ENCODE results near the gene KLHDC8B. TPM values are rescaled to one million over a fixed set of nuclear protein-coding genes. Genes with fewer than 3 reads are reported as not detected.
A peak's percentile ranks its signal among the peaks of the same experiment; 100 is the strongest.

Gene KLHDC8B
- total RNA-seq, 1 experiment from 2014 or later: 7.6 TPM

DNA sequence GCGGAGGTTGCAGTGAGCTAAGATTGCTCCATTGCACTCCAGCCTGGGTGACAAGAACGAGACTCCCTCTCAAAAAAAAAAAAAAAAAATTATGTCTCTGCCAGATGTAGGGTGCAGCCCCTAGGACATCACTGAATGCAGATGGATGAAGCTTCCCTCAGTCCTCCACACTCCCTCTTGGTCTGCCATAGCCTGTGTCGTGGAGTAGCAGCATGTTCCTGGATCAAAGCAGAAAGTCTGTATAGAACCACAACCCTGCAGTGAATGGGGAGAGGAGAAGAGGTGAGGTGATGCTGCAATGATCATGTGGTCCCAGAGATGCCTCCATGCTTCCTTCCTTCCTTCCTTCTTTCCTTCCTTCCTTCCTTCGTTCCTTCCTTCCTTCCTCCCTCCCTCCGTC lies 23.2 kb upstream of the KLHDC8B start:
- no peaks in the 10 kb centered on the region for H3K36me3 ChIP-seq
- H3K9me3 ChIP-seq: no peaks in the 10 kb centered on the region
- no peak for DNase-seq
- no peak overlapping the region for H3K4me3 ChIP-seq
- H3K27me3 ChIP-seq: no peaks in the 10 kb centered on the region

DNA sequence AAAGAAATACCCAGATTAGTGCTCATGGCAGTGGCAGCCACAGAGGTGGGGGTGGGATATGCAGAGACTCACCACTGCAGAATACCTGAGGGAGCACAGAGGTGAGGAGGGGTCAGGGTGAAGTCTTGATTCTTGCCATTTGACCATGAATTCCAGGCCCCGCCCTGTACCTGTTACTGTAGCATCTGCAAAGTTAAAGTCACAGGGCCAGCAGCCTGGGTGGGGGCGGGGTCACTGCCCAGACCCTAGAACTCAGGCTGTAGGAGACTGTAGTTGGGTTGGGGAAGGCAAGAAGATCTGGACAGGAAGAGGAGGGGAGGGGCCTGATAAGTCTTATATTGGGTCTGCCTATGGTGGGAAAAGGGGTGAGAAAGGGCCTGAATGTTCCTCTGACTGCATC lies 19.8 kb upstream of the KLHDC8B start:
- Histone ChIP-seq H3K27me3 (no peaks in the 10 kb centered on the region), H3K4me3 (no peak overlapping the region), H3K36me3 (no peaks in the 10 kb centered on the region), H3K9me3 (no peaks in the 10 kb centered on the region)
- no peak for DNase-seq

DNA sequence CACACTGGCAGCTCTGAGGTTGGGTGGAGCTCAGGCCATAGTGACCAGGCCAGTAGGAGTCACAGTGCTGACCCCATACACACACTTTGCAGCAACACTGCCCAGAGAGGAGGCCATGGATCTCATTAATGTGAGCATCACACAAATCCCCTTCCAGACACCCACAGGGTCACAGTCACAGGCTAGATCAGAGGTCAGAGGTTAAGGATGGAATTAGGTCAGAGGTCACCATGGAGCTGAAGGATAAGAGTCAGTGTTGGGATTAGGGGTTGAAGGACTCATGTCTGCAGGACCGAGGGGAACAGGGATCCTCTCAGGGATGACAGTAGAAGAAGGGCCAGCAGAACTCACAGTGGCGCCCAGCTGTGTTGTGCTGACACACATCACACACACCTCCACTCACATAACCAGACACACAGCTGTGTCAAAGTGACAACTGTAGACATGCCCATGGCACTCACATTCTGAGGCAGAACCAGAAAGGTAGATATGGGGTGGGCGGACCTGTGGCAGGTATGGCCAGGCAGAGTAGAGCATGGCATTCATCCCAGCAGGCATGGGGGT lies 18.0 kb upstream of the KLHDC8B start:
- Histone ChIP-seq H3K9me3 (no peaks in the 10 kb centered on the region), H3K27me3 (no peaks in the 10 kb centered on the region), H3K4me3 (no peak overlapping the region), H3K36me3 (no peaks in the 10 kb centered on the region)
- no peak for DNase-seq

DNA sequence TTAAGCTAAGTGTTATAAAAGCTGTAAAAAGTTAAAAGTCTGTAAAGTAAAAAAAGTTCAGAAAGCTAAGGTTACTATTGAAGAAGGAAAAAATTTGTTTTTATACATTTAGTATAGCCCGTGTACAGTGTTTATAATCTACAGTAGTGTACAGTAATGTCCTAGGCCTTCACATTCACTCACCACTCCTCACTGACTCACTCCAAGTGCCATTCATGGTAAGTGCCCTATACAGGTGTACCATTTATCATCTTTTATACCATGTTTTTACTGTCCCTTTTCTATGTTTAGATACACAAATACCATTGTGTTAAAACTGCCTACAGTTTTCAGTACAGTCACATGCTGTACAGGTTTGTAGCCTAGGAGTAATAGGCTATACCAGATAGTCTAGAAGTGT lies 14.1 kb upstream of the KLHDC8B start:
- no peaks in the 10 kb centered on the region for H3K9me3 ChIP-seq
- no peaks in the 10 kb centered on the region for H3K27me3 ChIP-seq
- DNase-seq: no peak
- no peak overlapping the region for H3K4me3 ChIP-seq
- no peaks in the 10 kb centered on the region for H3K36me3 ChIP-seq

DNA sequence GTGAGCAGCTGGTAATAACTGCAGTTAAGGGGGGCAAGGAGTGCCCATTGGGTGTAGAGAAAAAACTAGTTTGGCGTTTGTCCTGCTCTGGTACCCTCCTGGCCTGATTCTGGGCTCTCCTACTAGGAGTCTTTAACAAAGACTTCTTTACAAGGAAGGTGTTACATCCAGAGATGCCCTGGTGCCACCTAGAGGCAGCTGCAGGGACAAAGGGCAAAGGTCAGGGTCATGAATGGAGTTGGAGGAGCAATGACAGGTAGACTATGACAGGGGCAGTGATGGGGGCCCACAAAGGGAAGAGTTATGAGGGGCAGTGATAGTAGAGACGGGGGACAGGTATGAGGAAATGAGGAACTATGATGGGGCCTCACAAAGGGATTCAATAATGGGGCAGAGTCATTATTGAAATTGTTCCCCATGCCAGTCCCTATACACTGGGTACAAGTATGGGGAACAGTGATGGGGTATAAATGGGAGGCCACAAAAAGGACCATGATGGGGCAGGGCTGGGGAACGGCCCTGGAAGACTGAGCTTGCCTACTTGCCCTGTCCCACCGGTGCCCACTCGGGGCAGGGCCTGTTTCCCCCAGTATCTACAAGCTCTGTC lies 13.2 kb upstream of the KLHDC8B start:
- H3K9me3 ChIP-seq: no peaks in the 10 kb centered on the region
- DNase-seq: no peak
- H3K27me3 ChIP-seq: no peaks in the 10 kb centered on the region
- peaks cover 4% of the 10 kb centered on the region for H3K36me3 ChIP-seq
- H3K4me3 ChIP-seq: no peak overlapping the region

DNA sequence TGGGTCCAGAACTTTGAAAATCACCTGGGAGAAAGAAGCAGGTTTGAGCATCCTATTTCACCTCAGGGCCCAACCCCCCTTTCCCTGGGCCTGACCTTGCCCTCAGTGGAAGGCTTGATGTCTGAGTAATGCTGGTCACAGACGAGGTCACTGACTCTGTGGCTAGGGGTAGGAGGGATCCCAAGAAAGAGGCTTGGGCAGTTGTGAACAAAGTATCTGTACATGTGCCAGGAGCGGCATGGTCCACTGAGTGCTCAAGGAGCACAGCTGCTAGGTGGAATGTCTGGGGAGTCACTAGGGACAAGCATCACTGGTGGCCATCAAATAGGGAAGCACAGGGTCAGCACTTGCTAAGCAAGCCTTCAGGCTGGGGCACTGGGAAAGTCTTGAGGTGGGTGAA lies 12.6 kb upstream of the KLHDC8B start:
- no peaks in the 10 kb centered on the region for H3K27me3 ChIP-seq
- no peaks in the 10 kb centered on the region for H3K9me3 ChIP-seq
- DNase-seq: peak; percentile 5
- H3K4me3 ChIP-seq: no peak overlapping the region
- H3K36me3 ChIP-seq: peaks cover 10% of the 10 kb centered on the region

DNA sequence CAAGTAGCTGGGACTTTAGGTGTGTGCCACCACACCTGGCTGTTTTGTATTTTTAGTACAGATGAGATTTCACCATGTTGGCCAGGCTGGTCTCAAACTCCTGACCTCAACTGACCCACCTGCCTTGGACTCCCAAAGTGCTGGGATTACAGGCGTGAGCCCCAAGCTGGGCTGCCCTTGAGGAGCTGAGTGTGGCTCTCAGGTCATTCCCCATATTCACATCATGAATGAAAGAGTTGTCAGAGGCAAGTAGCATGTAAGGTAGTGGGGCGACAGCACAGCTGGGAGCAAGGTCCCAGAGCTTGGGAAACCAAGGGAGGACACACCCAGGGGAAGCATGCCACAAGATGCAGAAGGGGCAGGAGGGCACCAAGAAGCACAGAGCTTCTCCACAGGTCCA lies 10.2 kb upstream of the KLHDC8B start:
- H3K36me3 ChIP-seq: peaks cover 21% of the 10 kb centered on the region
- DNase-seq: no peak
- H3K4me3 ChIP-seq: no peak overlapping the region
- no peaks in the 10 kb centered on the region for H3K9me3 ChIP-seq
- no peaks in the 10 kb centered on the region for H3K27me3 ChIP-seq

DNA sequence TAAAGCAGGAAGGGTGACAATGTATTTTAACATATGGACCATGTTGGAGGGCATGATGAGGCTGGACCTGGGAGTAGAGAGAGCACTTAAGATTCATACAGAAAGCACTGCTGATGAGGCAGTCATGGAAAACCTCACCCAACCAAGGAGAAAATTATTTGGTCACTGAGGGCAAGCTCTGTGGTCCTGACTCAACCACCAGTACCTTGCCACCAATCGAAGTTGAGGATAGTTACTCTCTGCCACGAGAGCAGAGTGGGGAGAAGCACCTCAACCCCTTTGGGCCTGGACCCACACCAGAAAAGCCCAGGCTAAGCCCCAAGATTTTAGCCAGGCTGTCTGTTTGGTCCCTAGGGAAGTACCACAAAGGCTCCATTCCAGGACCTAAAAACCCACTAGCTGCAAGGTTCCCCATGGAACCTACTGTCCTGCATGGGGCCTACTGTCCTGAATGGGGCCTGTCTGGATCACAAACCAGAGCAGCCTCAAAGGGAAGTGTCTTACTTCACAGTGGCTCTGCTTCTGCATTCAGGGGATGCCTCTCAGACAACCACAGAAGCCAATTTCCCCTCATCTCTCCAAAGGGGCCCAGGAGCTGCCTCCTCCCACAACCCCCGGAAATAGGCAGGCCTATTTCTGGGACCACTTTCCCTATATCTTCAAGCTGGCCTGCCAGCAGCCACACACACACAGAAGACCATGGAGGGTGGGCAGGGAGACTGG lies 9.4 kb upstream of the KLHDC8B start:
- no peak for DNase-seq
- peaks cover 21% of the 10 kb centered on the region for H3K36me3 ChIP-seq
- H3K4me3 ChIP-seq: no peak overlapping the region
- no peaks in the 10 kb centered on the region for H3K9me3 ChIP-seq
- H3K27me3 ChIP-seq: no peaks in the 10 kb centered on the region

DNA sequence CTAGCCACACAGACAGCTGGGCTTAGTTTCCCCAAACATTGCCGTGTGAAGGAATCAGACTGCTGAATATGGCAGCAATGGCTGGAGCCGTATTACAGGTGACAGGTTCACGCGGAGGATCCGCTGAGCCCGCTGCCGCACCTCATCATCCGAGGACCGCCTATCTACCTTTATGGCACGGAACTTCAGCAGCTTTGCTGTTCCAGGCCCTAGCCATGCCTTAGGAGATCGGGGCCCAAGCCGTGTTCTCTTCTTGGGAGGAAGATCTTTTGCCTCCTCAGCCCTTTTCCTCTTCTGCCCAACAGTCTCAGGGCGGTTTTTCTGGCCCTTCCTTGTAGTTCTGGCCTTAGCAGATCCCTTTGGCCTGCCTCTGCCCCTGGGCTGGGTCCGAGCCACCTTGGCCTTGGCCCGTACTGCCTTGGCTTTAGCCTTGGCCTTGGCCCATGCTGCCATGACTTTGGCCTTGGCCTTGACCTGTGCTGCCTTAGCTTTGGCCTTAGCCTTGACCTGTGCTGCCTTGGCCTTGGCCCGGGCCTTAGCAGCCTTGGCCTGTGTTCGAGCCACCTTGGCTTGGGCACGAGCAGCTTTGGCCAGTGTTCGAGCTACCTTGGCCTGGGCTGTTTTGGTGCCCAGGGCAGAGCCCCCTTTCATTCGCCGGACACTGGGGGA lies 8.5 kb upstream of the KLHDC8B start:
- peaks cover 21% of the 10 kb centered on the region for H3K36me3 ChIP-seq
- H3K4me3 ChIP-seq: no peak overlapping the region
- DNase-seq: no peak

DNA sequence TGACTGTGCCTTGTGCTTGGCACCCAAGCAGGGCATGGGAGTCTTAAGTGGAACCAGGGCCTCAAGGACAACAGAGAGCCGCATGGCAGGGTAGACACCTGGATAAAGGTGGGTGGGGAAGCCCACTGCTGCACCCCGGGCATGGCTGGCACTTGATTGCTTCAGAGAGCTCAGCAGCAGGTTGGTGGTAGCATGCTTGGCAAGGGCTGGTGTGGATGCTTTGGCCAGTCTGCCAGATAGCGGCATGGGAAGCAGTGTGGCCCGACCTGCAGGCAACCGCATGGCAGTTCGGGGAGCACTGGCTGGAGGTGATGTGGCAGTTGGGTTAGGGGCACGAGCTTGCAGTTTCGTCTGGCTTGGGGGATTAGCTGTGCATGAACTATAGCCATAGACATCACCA lies 7.8 kb upstream of the KLHDC8B start:
- Histone ChIP-seq H3K4me3 (no peak overlapping the region), H3K9me3 (no peaks in the 10 kb centered on the region), H3K27me3 (no peaks in the 10 kb centered on the region), H3K36me3 (peaks cover 21% of the 10 kb centered on the region)
- no peak for DNase-seq

More for the DNA sequence above, 8.5 kb upstream of the KLHDC8B start:
- Histone ChIP-seq H3K9me3 (no peaks in the 10 kb centered on the region), H3K27me3 (no peaks in the 10 kb centered on the region)

DNA sequence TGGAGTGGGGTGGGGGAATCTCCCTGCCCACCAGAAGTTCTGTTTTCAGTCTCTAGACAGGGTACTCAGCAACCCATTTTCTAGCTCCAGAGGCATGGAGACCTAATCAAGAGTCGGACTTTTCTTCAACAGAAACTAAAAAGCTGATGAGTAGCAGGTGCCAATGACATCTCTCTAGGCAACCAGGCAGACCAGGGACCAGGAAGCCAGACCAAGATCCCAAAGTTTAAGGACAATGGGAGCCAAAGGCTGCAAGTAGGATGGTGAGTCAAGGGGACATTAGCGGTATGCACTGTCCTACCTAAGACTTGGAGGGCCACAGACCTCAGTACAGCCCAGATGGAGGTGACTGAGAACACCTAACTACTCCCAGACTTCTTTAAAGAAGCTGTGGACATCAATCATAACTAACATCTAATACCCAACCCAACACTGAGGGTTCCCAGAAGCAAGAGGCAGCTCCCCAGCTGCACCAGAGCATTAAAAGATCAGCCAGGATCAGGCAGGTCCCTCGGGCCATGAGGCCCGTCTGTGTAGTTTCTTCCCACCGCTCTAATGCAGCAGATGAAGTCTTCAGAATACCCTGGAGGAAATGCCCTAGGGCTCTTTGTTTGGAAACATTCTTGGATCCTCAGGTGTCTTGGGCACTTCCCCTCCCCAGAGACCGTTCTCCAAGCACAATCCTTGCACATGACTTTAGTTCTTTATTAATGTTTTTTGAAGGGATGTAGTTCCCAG lies 6.2 kb upstream of the KLHDC8B start:
- no peak for DNase-seq
- Histone ChIP-seq H3K36me3 (peaks cover 21% of the 10 kb centered on the region), H3K9me3 (no peaks in the 10 kb centered on the region), H3K4me3 (peak overlapping the region; percentile 81), H3K27me3 (no peaks in the 10 kb centered on the region)

DNA sequence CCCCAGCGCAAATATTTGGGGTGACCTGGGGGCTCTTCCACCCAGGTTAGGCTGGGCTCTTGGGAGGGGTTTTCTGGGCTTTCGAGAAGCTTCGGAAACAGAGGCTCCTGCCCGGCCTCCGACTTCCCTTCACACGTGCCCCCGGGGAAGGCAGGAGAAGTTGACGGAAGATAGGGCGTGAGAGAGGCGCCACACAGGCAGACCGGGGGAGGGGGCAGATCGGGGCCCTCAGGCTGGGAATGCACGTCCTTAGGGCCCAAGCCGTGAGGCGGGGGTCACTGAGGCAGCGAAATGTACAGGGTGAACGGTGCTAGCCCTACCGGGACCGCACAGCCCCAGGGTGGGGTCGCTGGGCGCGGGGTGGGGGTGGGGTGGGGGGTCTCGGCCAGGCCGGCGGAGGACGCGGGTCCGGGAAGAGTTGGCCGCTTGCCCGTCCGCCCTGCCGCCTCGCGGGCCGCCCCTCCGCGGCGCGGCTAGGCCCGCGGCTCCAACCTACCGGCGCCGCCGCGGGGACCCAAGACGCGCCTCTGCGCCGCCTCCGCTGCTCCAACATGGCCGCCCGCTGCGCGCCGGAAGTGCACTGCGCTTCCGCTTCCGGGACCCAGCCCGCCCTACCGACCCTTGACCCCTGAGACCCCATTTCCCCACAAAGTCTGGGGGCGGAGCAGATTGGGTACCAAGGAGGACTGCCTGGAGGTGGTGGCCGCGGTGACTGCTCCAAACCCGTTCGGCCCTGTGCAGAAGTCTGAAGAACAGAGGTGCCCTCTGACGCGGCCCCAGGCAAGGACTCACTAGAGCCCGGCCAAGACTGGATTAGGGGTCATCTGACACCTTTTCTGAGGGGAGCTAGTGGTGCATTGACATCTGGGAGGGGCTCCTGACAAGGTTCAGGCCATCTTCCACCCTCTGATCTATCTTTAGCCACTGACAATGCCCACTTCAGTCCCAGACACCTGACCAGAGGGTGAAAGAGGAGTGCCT lies 5.3 kb upstream of the KLHDC8B start, which contains the start of gene CCDC71:
TSS of gene CCDC71 (minus strand) at position 561 of the 981 bp plus-strand sequence. CDS start 2,123 bp downstream, outside the sequence.
- no peaks in the 10 kb centered on the region for H3K27me3 ChIP-seq
- no peaks in the 10 kb centered on the region for H3K9me3 ChIP-seq
- peak within 1 kb of the TSS; percentile 81 for H3K4me3 ChIP-seq
- H3K36me3 ChIP-seq: peaks cover 21% of the 10 kb centered on the region
- DNase-seq: peak; percentile 68

DNA sequence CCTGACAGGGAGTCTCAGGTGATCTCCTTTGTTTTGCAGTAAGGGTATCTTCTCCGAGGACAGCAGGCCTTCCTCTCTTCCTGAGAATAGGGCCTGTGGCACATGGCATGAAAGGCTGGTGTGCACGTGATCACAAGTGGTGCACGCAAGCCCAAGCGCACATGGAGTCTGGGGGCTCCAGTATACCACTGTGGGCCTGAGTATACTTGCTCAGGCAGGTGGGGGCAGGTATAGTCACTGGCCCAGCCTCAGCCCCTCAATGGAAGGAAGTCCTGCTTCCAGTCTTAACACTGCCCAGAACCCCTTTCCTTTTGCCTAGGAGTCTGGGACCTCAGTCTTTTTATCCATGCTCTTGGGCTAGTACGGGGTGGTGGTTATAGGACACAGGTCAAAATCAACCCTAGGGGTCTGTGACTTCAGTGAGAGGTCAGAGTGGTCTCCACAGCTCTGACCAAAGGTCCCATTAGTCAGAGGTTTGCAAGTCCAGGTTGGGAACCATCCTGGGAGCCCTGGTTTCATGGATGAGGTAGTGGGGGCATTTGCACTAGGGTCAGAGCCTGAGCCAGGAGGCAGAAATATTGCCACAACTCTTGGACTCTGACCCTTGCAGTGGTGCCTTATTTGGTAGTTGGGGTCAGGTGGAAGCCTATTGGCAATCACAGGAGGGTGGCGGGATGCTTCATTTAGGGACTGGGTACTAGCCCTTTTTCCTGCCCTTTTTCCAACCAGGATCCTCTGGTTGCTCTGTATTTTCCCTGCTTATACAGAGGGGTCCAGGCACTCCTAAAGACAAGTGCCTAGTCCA lies 4.4 kb upstream of the KLHDC8B start:
- Histone ChIP-seq H3K9me3 (no peaks in the 10 kb centered on the region), H3K27me3 (no peaks in the 10 kb centered on the region), H3K36me3 (peaks cover 21% of the 10 kb centered on the region), H3K4me3 (peak overlapping the region; percentile 81)
- DNase-seq: no peak

DNA sequence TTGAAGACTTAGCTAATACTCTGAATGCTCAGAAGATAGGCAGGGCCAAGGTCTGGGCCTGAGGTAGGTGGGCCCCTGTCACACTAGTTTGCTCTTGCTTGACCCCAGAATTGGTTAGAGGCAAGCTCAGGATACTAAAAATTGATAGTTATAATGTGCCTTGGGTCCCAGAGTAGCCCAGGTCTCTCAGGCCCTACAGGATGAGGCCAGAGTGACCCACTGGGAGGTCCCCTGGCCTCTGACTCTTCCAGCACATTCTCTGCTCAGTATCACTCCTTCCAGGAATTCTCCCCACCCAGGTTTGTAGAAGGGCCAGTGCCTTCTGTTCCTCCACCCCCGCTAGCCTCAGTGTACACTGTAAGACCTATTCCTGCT lies 667 bp upstream of the KLHDC8B start:
- DNase-seq: no peak
- no peaks in the 10 kb centered on the region for H3K27me3 ChIP-seq
- no peaks in the 10 kb centered on the region for H3K9me3 ChIP-seq
- H3K36me3 ChIP-seq: no peaks in the 10 kb centered on the region
- peak overlapping the region; percentile 52 for H3K4me3 ChIP-seq
